HG02571 (cell line): ENCODE measurements around the gene PFKFB4.
"Not testable (repeated sequence)": the region's sequence is repeated elsewhere in the genome, so short reads cannot be mapped to it uniquely, and the experiment has no call there.

Experiments used
- ATAC-seq: cut with Tn5 transposase; IDR thresholded peaks from one replicate; pipeline ENCODE4 v1.9.1; 2021; ENCODE audit warnings: mild to moderate bottlenecking, moderate library complexity; ENCODE audit not compliant: unreplicated experiment

Gene PFKFB4

GRCh38 chr3:48535578-48535977 is 21.0 kb downstream of the PFKFB4 start:
- ATAC-seq = no peak

- no peak for ATAC-seq
These were observed 23.6 kb downstream of the PFKFB4 start for GRCh38 chr3:48532977-48533337.

GRCh38 chr3:48532271-48532976 is 24.2 kb downstream of the PFKFB4 start:
- ATAC-seq = no peak

GRCh38 chr3:48530701-48531100 is 25.9 kb downstream of the PFKFB4 start:
- ATAC-seq = not testable (repeated sequence)

- no peak for ATAC-seq
These were observed 27.8 kb downstream of the PFKFB4 start for GRCh38 chr3:48528754-48529153.

- no peak for ATAC-seq
These were observed 28.6 kb downstream of the PFKFB4 start for GRCh38 chr3:48528048-48528447.

- no peak for ATAC-seq
These were observed 31.6 kb downstream of the PFKFB4 start for GRCh38 chr3:48524970-48525369.

- ATAC-seq = no peak
These were observed 35.0 kb downstream of the PFKFB4 start for GRCh38 chr3:48521635-48522034.

GRCh38 chr3:48519277-48519643 is 37.3 kb downstream of the PFKFB4 start:
- ATAC-seq = no peak

GRCh38 chr3:48518638-48519276 is 37.8 kb downstream of the PFKFB4 start:
- no peak for ATAC-seq

GRCh38 chr3:48518069-48518468 is 38.5 kb downstream of the PFKFB4 start:
- no peak for ATAC-seq

GRCh38 chr3:48516571-48516970 is 40.0 kb downstream of the PFKFB4 start:
- no peak for ATAC-seq

GRCh38 chr3:48514431-48515227 is 42.0 kb downstream of the PFKFB4 start:
- no peak for ATAC-seq

- no peak for ATAC-seq
These were observed 45.1 kb downstream of the PFKFB4 start for GRCh38 chr3:48511551-48511950.

- no peak for ATAC-seq
These were observed 49.1 kb downstream of the PFKFB4 start for GRCh38 chr3:48507256-48508061.

GRCh38 chr3:48505968-48506504 is 50.6 kb downstream of the PFKFB4 start:
- no peak for ATAC-seq

GRCh38 chr3:48505146-48505545 is 51.5 kb downstream of the PFKFB4 start:
- no peak for ATAC-seq

GRCh38 chr3:48504051-48504946 is 52.3 kb downstream of the PFKFB4 start, which contains the start of gene SHISA5:
SHISA5 (minus strand) TSS chr3:48504174; CDS start chr3:48504094, 80 bp downstream.
- no peak for ATAC-seq

- ATAC-seq = no peak
These were observed 53.1 kb downstream of the PFKFB4 start for GRCh38 chr3:48503401-48504050.
